A549 (cell line): ENCODE results near the gene SLC24A4. TPM values are rescaled to one million over a fixed set of nuclear protein-coding genes. Genes with fewer than 3 reads are reported as not detected.

Experiments used
- ATAC-seq, 2 experiments: fragments of 200-7000 bp in 1 of 2; fragments of >200 bp in 1 of 2; cut with Nextera tagmentation in 1 of 2; cut with Tn5 transposase in 1 of 2; 3 replicates each; pipeline versions ENCODE4 v1.8.0 to v1.9.1; 2018 to 2020; ENCODE audit warnings: mild to moderate bottlenecking in 1 of 2, moderate library complexity in 1 of 2
- CTCF ChIA-PET: fragments of 300-600 bp; sonication (Branson Sonifier 250); formaldehyde crosslinking; extraction: SDS; loops from one replicate; lab custom pipeline; 2021; ENCODE audit warnings: antibody characterized with exemption, inconsistent platforms; lab: Yijun Ruan, JAX
- POLR2A ChIA-PET: fragments of 350-600 bp; formaldehyde crosslinking; extraction: SDS; loops from one replicate; lab custom pipeline; 2021; ENCODE audit warnings: antibody characterized with exemption, inconsistent platforms; lab: Yijun Ruan, JAX
- DNase-seq, 2 experiments: peaks; one replicate each; pipeline versions ENCODE4 v3.0.0 to v3.0.0-alpha.2; 2011 to 2016; ENCODE audit warnings: low read depth in 1 of 2, low spot score in 1 of 2
- FAIRE-seq: peaks from 2 replicates; lab custom pipeline; 2011; peaks lifted over from hg19 to GRCh38; lab: Jason Lieb, UNC
- H3K27ac ChIP-seq, 2 experiments: fragments of >200 bp; sonication (Bioruptor Twin); formaldehyde crosslinking; 3 replicates each; pipeline ENCODE4 v1.5.1; 2016 to 2017
- H3K4me1 ChIP-seq: fragments of >200 bp; sonication (Bioruptor Twin); formaldehyde crosslinking; 3 replicates; pipeline ENCODE4 v1.6.1; 2016
- H3K4me2 ChIP-seq: fragments of >200 bp; sonication (Bioruptor Twin); formaldehyde crosslinking; 3 replicates; pipeline ENCODE4 v1.6.1; 2016
- H3K4me3 ChIP-seq: fragments of >200 bp; sonication (Bioruptor Twin); formaldehyde crosslinking; 3 replicates; pipeline ENCODE4 v1.5.1; 2016
- H3K9me3 ChIP-seq: fragments of >200 bp; sonication (Bioruptor Twin); formaldehyde crosslinking; 3 replicates; pipeline ENCODE4 v1.6.1; 2016
- BCL3 ChIP-seq: fragments of >200 bp; sonication (Bioruptor Twin); formaldehyde crosslinking; IDR thresholded peaks from 3 replicates; pipeline ENCODE4 v1.6.1; 2016
- CHD4 ChIP-seq: fragments of 200-600 bp; sonication (generic); IDR thresholded peaks from 2 replicates; pipeline ENCODE4 v1.6.1; 2016; ENCODE audit warnings: antibody characterized with exemption, mild to moderate bottlenecking, borderline replicate concordance
- EP300 ChIP-seq, 2 experiments: fragments of >200 bp; sonication (Bioruptor Twin); formaldehyde crosslinking; IDR thresholded peaks; 2 replicates in 1 of 2; 3 replicates in 1 of 2; pipeline ENCODE4 v1.6.1; 2016 to 2017
- FOSB ChIP-seq: fragments of 250-450 bp; sonication (Bioruptor Pico); IDR thresholded peaks from 2 replicates; pipeline ENCODE4 v1.5.0; 2020; ENCODE audit warnings: mild to moderate bottlenecking, moderate library complexity
- FOXS1 ChIP-seq: fragments of 250-450 bp; sonication (Bioruptor Pico); IDR thresholded peaks from 2 replicates; pipeline ENCODE4 v1.5.0; 2020; ENCODE audit warnings: mild to moderate bottlenecking, moderate library complexity
- GATA3 ChIP-seq: IDR thresholded peaks from 2 replicates; pipeline ENCODE4 v1.6.1; 2012; ENCODE audit warnings: borderline replicate concordance
- HDAC2 ChIP-seq: fragments of 200-600 bp; sonication (generic); IDR thresholded peaks from 2 replicates; pipeline ENCODE4 v1.6.1; 2016
- HOXA7 ChIP-seq: fragments of 250-450 bp; sonication (Bioruptor Pico); IDR thresholded peaks from 2 replicates; pipeline ENCODE4 v1.5.0; 2020; ENCODE audit warnings: mild to moderate bottlenecking, moderate library complexity
- HOXB5 ChIP-seq: fragments of 250-450 bp; sonication (Bioruptor Pico); IDR thresholded peaks from 2 replicates; pipeline ENCODE4 v1.5.0; 2020; ENCODE audit warnings: mild to moderate bottlenecking, moderate library complexity
- JUN ChIP-seq, 2 experiments: fragments of >200 bp; sonication (Bioruptor Twin); formaldehyde crosslinking; IDR thresholded peaks; 2 replicates in 1 of 2; 3 replicates in 1 of 2; pipeline ENCODE4 v1.6.1; 2016 to 2017
- MAFK ChIP-seq: fragments of 450-650 bp; IDR thresholded peaks from 2 replicates; pipeline ENCODE4 v1.6.1; 2014; ENCODE audit not compliant: partially characterized antibody
- MAX ChIP-seq: IDR thresholded peaks from 2 replicates; pipeline ENCODE4 v1.6.1; 2012
- MYC ChIP-seq: IDR thresholded peaks from 2 replicates; pipeline ENCODE4 v1.6.1; 2012; ENCODE audit warnings: mild to moderate bottlenecking, inconsistent platforms, low read length, improper control_type of control experiment, borderline replicate concordance
- NFE2L2 ChIP-seq: fragments of 150-350 bp; conservative IDR thresholded peaks from 2 replicates; pipeline ENCODE4 v1.6.1; 2014; ENCODE audit warnings: low read length
- PHF8 ChIP-seq: fragments of 200-600 bp; sonication (generic); IDR thresholded peaks from 2 replicates; pipeline ENCODE4 v1.6.1; 2016; ENCODE audit warnings: low read depth, mild to moderate bottlenecking, antibody characterized with exemption, moderate library complexity, borderline replicate concordance
- POLR2A ChIP-seq: IDR thresholded peaks from 2 replicates; pipeline ENCODE4 v1.6.1; 2012; ENCODE audit warnings: mild to moderate bottlenecking, low read length
- RAD21 ChIP-seq, 2 experiments: fragments of >200 bp in 1 of 2; sonication (Bioruptor Twin) in 1 of 2; formaldehyde crosslinking in 1 of 2; IDR thresholded peaks in 1 of 2; conservative IDR thresholded peaks in 1 of 2; 2 replicates in 1 of 2; 3 replicates in 1 of 2; pipeline ENCODE4 v1.6.1; 2012 to 2018; ENCODE audit warnings: inconsistent platforms in 1 of 2
- SMC3 ChIP-seq: fragments of >200 bp; sonication (Bioruptor Twin); formaldehyde crosslinking; IDR thresholded peaks from 3 replicates; pipeline ENCODE4 v1.6.1; 2018; ENCODE audit warnings: inconsistent platforms
- ZC3H11A ChIP-seq: fragments of 450-650 bp; IDR thresholded peaks from 2 replicates; pipeline ENCODE4 v1.6.1; 2014; ENCODE audit warnings: antibody characterized with exemption, mild to moderate bottlenecking
- ZFP36 ChIP-seq: fragments of 450-650 bp; IDR thresholded peaks from 2 replicates; pipeline ENCODE4 v1.6.1; 2014; ENCODE audit warnings: borderline replicate concordance; ENCODE audit not compliant: partially characterized antibody
- WGBS: methylation state at CpG from one replicate; pipeline ENCODE4 v1.1.6; 2017; ENCODE audit errors: missing lambda C conversion rate; 5-methylcytosine and 5-hydroxymethylcytosine counted together
- polyA plus RNA-seq, 4 experiments: library from polyadenylated mRNA; depleted of rRNA in 3 of 4; stranded (reverse); fragments of >200 nt; fragmentation: RNase III in 1 of 4; extraction: RNeasy Plus Mini Kit Qiagen cat#74134 plus additional on column Dnase treatment in 1 of 4; gene quantifications; 2 replicates in 3 of 4; 3 replicates in 1 of 4; pipeline ENCODE4 v1.2.3, GENCODE V29; 2011 to 2017

Gene SLC24A4
- polyA plus RNA-seq, 2 of the 4 experiments (the other 2 are of a cell fraction) = 0.05 to 0.19 TPM

- TF ChIP-seq BCL3 (peak; percentile 34; the same call in 1 of the 3 replicates), JUN (IDR thresholded peaks at IDR 0.05) (peak in 1 of 2 experiments; percentile 39; a peak in 1 of 5 replicates), MAFK (no peak), NFE2L2 (no peak), POLR2A (peak; percentile 0; the same call in 1 of the 2 replicates), CHD4 (peak; percentile 95), ZFP36 (peak; percentile 81), HOXA7 (CRISPR knock-in tag) (no peak), RAD21 (conservative IDR thresholded peaks at IDR 0.05 in 1 of 2, IDR thresholded peaks at IDR 0.05 in 1 of 2) (0 out of 5 replicates have a peak, but pooled peaks of 1 of the 2 experiments have one; percentile 0), GATA3 (no peak)
Measured at GRCh38 chr14:92513204-92513965, 190.4 kb downstream of the SLC24A4 start, which contains the start of gene RIN3 (continued).

GRCh38 chr14:92513966-92514843 is 191.2 kb downstream of the SLC24A4 start:
- H3K4me1 ChIP-seq = peaks cover 37% of the 10 kb centered on the region
- FAIRE-seq (no peak), DNase-seq (peak; percentile 24 to 40), ATAC-seq (peak; percentile 10 to 43; a peak in 4 of 6 replicates)
- H3K9me3 ChIP-seq = no peaks in the 10 kb centered on the region
- peak overlapping the region; percentile 84 for H3K4me3 ChIP-seq
- TF ChIP-seq PHF8 (peak; percentile 38), HDAC2 (no peak), MYC (no peak), FOSB (CRISPR knock-in tag) (no peak), SMC3 (no peak; the same call in 2 of the 3 replicates)
- POLR2A ChIA-PET = interaction anchor here (0.7 to 0.8 kb wide), 2 partner anchors 51 to 295 kb away, joined by 3 read pairs; no protein-coding TSS in a partner anchor
- CTCF ChIA-PET = no interaction called here
- peak overlapping the region; percentile 92 for H3K4me2 ChIP-seq
- peak overlapping the region; percentile 98 to 99 for H3K27ac ChIP-seq
- WGBS = 85% methylated on average over 11 of the region's 81 CpGs

GRCh38 chr14:92514844-92515514 is 192.0 kb downstream of the SLC24A4 start:
- TF ChIP-seq MAX (no peak), FOXS1 (CRISPR knock-in tag) (no peak), HDAC2 (no peak), HOXB5 (CRISPR knock-in tag) (no peak), EP300 (IDR thresholded peaks at IDR 0.05) (no peak), ZC3H11A (no peak)
- FAIRE-seq (no peak), DNase-seq (no peak), ATAC-seq (no peak; a peak in 1 of 6 replicates)
- ChIA-PET POLR2A (interaction anchor here (0.7 to 0.8 kb wide), 2 partner anchors 50 to 295 kb away, joined by 3 read pairs; no protein-coding TSS in a partner anchor), CTCF (no interaction called here)
- Histone ChIP-seq H3K4me3 (peak overlapping the region; percentile 84), H3K4me2 (peak overlapping the region; percentile 92), H3K27ac (peak overlapping the region; percentile 98 to 99), H3K4me1 (peaks cover 37% of the 10 kb centered on the region), H3K9me3 (no peaks in the 10 kb centered on the region)
- 92% methylated on average over 15 of the region's 15 CpGs for WGBS
